Measurements from ENCODE around the gene LRRC3C. TPM values are rescaled to one million over a fixed set of nuclear protein-coding genes. Genes with fewer than 3 reads are reported as not detected.

Gene LRRC3C
- total and polyA plus RNA-seq, 3 donors from 2014 or later: 0.47 to 0.78 TPM; not detected in 1

- TF ChIP-seq POLR2A (IDR thresholded peaks at IDR 0.05) (no peak), CTCF (IDR thresholded peaks at IDR 0.05) (no peak)
- peak overlapping the region; percentile 84 to 91 for H3K27ac ChIP-seq
- H3K27me3 ChIP-seq: no peaks in the 10 kb centered on the region
- peak overlapping the region; percentile 88 to 89 for H3K4me3 ChIP-seq
- no peaks in the 10 kb centered on the region for H3K9me3 ChIP-seq
- no peaks in the 10 kb centered on the region for H3K36me3 ChIP-seq (ENCODE audit: low read depth, missing control alignments)
- DNase-seq: peak; percentile 40
- intact Hi-C loops (cut with DNase I; ENCODE audit: low total_unique reads): no loop called here
- WGBS, 2 donors: 15% methylated on average over 9 to 17 of the region's 17 CpGs
- peaks cover 18% of the 10 kb centered on the region for H3K4me1 ChIP-seq
Observed at GRCh38 chr17:39927929-39928857, 661 bp downstream of the LRRC3C start.

GRCh38 chr17:39928858-39929645 lies 1.5 kb downstream of the LRRC3C start:
- Histone ChIP-seq H3K4me1 (peaks cover 18% of the 10 kb centered on the region), H3K9me3 (no peaks in the 10 kb centered on the region), H3K27ac (peak overlapping the region in 1 of 2 donors; percentile 91), H3K27me3 (no peaks in the 10 kb centered on the region), H3K4me3 (no peak overlapping the region), H3K36me3 (ENCODE audit: low read depth, missing control alignments) (no peaks in the 10 kb centered on the region)
- intact Hi-C loops (cut with DNase I; ENCODE audit: low total_unique reads): no loop called here
- TF ChIP-seq CTCF (IDR thresholded peaks at IDR 0.05): no peak
- TF ChIP-seq POLR2A (IDR thresholded peaks at IDR 0.05): no peak
- DNase-seq: no peak
- WGBS, 2 donors: 66 to 67% methylated on average over 8 of the region's 8 CpGs

- Histone ChIP-seq H3K27ac (peak overlapping the region in 1 of 2 donors; percentile 36), H3K4me3 (no peak overlapping the region), H3K27me3 (no peaks in the 10 kb centered on the region), H3K36me3 (ENCODE audit: low read depth, missing control alignments) (no peaks in the 10 kb centered on the region), H3K4me1 (peaks cover 18% of the 10 kb centered on the region), H3K9me3 (no peaks in the 10 kb centered on the region)
- DNase-seq: no peak
- no peak for TF ChIP-seq CTCF (IDR thresholded peaks at IDR 0.05)
- TF ChIP-seq POLR2A (IDR thresholded peaks at IDR 0.05): no peak
- 69 to 81% methylated on average over 5 of the region's 5 CpGs for WGBS, 2 donors
- intact Hi-C loops (cut with DNase I; ENCODE audit: low total_unique reads): no loop called here
Observed at GRCh38 chr17:39929646-39930407, 2.3 kb downstream of the LRRC3C start.

- no peak overlapping the region for H3K4me3 ChIP-seq
- no peak for TF ChIP-seq POLR2A (IDR thresholded peaks at IDR 0.05)
- no peak for TF ChIP-seq CTCF (IDR thresholded peaks at IDR 0.05)
- H3K27ac ChIP-seq: no peak overlapping the region
- H3K9me3 ChIP-seq: no peaks in the 10 kb centered on the region
- no peak for DNase-seq
- H3K4me1 ChIP-seq: peaks cover under 1% of the 10 kb centered on the region
- H3K36me3 ChIP-seq (ENCODE audit: low read depth, missing control alignments): no peaks in the 10 kb centered on the region
- intact Hi-C loops (cut with DNase I; ENCODE audit: low total_unique reads): no loop called here
- H3K27me3 ChIP-seq: no peaks in the 10 kb centered on the region
- WGBS, 2 donors: 66 to 78% methylated on average over 5 of the region's 5 CpGs
Observed at GRCh38 chr17:39933912-39934311, 6.4 kb downstream of the LRRC3C start.
